ENCODE data around the gene GCLC.

DNA sequence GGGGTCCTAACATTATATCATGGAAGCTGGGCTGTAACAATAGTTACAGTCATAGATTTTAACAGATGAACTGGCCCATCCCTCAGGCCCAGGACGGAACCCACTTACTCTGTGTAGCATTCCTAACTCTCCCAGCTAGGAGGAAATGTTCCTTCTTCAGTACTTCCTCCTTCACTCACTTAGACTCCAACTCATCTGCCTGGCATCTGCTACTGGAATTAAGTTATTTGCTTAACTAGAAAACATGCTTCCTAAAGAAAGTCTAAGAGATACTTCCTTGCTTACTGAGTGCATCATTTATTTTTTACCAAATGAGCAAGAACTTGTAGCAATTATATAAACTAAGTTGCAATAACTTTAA, 20.5 kb downstream of the GCLC start:
- TF ChIP-seq, protein P1, sequence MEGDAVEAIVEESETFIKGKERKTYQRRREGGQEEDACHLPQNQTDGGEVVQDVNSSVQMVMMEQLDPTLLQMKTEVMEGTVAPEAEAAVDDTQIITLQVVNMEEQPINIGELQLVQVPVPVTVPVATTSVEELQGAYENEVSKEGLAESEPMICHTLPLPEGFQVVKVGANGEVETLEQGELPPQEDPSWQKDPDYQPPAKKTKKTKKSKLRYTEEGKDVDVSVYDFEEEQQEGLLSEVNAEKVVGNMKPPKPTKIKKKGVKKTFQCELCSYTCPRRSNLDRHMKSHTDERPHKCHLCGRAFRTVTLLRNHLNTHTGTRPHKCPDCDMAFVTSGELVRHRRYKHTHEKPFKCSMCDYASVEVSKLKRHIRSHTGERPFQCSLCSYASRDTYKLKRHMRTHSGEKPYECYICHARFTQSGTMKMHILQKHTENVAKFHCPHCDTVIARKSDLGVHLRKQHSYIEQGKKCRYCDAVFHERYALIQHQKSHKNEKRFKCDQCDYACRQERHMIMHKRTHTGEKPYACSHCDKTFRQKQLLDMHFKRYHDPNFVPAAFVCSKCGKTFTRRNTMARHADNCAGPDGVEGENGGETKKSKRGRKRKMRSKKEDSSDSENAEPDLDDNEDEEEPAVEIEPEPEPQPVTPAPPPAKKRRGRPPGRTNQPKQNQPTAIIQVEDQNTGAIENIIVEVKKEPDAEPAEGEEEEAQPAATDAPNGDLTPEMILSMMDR (IDR thresholded peaks at IDR 0.05; ENCODE audit: poor library complexity, severe bottlenecking): no peak
- no peak for TF ChIP-seq REST (IDR thresholded peaks at IDR 0.05; ENCODE audit: borderline replicate concordance)
- no peak for TF ChIP-seq TAF1 (IDR thresholded peaks at IDR 0.05; ENCODE audit: low read depth)
- no peak for TF ChIP-seq MXI1 (conservative IDR thresholded peaks at IDR 0.05; ENCODE audit: poor library complexity, severe bottlenecking)
- no peak for TF ChIP-seq RAD21 (conservative IDR thresholded peaks at IDR 0.05)

Data from neural cell (in vitro differentiated cells).